Subcutaneous abdominal adipose tissue (tissue), 5 donors: ENCODE results near the gene MROH8.

Experiments
- H3K27ac ChIP-seq: one replicate; pipeline ENCODE4 v1.7.0; 2013; ENCODE audit warnings: low read depth, mild to moderate bottlenecking, inconsistent platforms, low read length, moderate library complexity
- H3K27me3 ChIP-seq, 5 donors: one replicate each; pipeline ENCODE4 v1.7.0; 2013; ENCODE audit warnings: low read length in 5 of 5, inconsistent platforms in 1 of 5; ENCODE audit not compliant: control insufficient read depth in 5 of 5, insufficient read depth in 4 of 5
- H3K36me3 ChIP-seq, 5 donors: one replicate each; pipeline ENCODE4 v1.7.0; 2013; ENCODE audit warnings: low read length in 5 of 5; ENCODE audit not compliant: control insufficient read depth in 5 of 5, insufficient read depth in 5 of 5
- H3K4me1 ChIP-seq, 5 donors: one replicate each; pipeline ENCODE4 v1.7.0; 2013; ENCODE audit warnings: low read length in 5 of 5, mild to moderate bottlenecking in 3 of 5, moderate library complexity in 1 of 5; ENCODE audit not compliant: control insufficient read depth in 5 of 5, insufficient read depth in 5 of 5
- H3K4me3 ChIP-seq, 5 donors: one replicate each; pipeline ENCODE4 v1.7.0; 2013; ENCODE audit warnings: low read length in 5 of 5, low read depth in 1 of 5
- H3K9ac ChIP-seq, 5 donors: one replicate each; pipeline ENCODE4 v1.7.0; 2013; ENCODE audit warnings: low read length in 5 of 5, mild to moderate bottlenecking in 4 of 5, moderate library complexity in 3 of 5
- H3K9me3 ChIP-seq, 5 donors: one replicate each; pipeline ENCODE4 v1.7.0; 2013; ENCODE audit warnings: low read length in 5 of 5; ENCODE audit not compliant: control insufficient read depth in 5 of 5
- donor health status: healthy.
- donor health status: healthy.
- donor health status: healthy.
- donor health status: healthy.
- donor health status: healthy.

The MROH8 gene

DNA sequence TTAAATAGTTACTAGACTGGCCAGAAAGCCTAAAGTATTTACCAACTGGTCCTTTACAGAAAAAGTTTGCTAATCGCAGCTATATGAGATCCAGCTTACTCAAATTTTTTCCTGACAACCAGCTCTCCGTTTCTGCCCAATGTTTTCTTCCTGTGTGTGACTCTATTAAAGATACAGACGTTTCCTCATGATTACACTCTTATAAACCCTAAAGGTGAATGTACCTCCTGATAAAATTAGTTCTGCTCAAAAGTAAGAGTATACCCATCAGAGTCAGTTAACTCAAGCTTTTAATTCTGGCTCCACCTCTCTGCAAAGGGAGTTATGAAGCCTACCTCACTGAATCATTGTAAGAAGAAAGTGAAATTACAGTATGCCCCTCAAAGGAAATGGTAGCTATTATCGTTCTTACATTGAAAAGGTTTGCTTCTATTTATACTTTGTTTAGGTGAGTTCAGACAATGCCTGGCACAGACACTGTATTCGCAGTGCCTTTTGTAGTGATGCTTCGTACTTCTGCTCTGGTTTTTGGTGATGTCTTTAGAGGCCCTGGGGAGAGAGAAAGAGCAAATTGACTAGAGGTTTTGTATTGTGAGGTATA is 10.2 kb upstream of the MROH8 start:
- Histone ChIP-seq H3K9ac (peak overlapping the region in 2 of 5 donors; percentile 26 to 30), H3K9me3 (no peaks in the 10 kb centered on the region), H3K36me3 (peaks cover 17 to 37% (median 22%) of the 10 kb centered on the region in 5 donors), H3K4me3 (no peak overlapping the region), H3K4me1 (peaks cover 0 to 44% (median 21%) of the 10 kb centered on the region in 5 donors), H3K27ac (no peak overlapping the region), H3K27me3 (no peaks in the 10 kb centered on the region)

DNA sequence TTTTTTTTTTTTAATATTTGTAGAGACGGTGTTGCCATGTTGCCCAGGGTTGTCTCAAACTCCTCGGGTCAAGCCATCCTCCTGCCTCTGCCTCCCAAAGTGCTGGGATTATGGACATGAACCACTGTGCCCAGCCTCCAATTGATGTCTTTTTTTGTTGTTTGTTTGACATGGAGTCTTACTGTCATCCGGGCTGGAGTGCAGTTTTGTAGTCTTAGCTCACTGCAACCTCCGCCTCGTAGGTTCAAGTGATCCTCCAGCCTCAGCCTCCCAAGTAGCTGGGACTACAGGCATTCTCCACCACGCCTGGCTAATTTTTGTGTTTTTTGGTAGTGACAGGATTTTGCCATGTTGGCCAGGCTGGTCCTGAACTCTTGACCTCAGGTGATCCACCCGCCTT is 9.4 kb upstream of the MROH8 start:
- no peak overlapping the region for H3K4me3 ChIP-seq
- no peaks in the 10 kb centered on the region for H3K27me3 ChIP-seq
- no peaks in the 10 kb centered on the region for H3K9me3 ChIP-seq
- H3K9ac ChIP-seq, result no peak overlapping the region
- H3K27ac ChIP-seq, result no peak overlapping the region
- H3K4me1 ChIP-seq, result peaks cover 0 to 44% (median 21%) of the 10 kb centered on the region in 5 donors
- H3K36me3 ChIP-seq, result peaks cover 17 to 45% (median 26%) of the 10 kb centered on the region in 5 donors

DNA sequence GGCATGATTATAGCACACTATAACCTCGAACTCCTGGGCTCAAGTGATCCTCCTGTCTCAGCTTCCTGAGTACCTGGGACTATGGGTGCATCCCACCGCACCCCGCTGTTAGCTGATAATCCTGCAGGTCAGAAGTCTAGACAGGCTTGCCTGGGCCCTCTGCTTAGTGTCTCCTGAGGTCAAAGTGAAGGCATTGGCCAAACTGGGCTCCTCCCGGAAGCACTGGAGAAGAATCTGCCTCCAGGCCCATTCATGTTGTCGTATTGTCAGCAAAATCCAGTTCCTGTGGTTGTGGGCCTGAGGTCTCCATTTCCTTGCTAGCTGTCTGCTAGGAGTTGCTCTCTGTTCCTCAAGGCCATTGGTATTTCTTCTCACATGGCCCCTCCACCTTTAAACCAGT is 6.3 kb upstream of the MROH8 start:
- peaks cover under 1 to 37% (median 16%) of the 10 kb centered on the region in 5 donors for H3K4me1 ChIP-seq
- H3K36me3 ChIP-seq, result peaks cover 17 to 47% (median 30%) of the 10 kb centered on the region in 5 donors
- H3K27me3 ChIP-seq, result no peaks in the 10 kb centered on the region
- no peaks in the 10 kb centered on the region for H3K9me3 ChIP-seq
- H3K27ac ChIP-seq, result no peak overlapping the region
- H3K9ac ChIP-seq, result no peak overlapping the region
- no peak overlapping the region for H3K4me3 ChIP-seq

DNA sequence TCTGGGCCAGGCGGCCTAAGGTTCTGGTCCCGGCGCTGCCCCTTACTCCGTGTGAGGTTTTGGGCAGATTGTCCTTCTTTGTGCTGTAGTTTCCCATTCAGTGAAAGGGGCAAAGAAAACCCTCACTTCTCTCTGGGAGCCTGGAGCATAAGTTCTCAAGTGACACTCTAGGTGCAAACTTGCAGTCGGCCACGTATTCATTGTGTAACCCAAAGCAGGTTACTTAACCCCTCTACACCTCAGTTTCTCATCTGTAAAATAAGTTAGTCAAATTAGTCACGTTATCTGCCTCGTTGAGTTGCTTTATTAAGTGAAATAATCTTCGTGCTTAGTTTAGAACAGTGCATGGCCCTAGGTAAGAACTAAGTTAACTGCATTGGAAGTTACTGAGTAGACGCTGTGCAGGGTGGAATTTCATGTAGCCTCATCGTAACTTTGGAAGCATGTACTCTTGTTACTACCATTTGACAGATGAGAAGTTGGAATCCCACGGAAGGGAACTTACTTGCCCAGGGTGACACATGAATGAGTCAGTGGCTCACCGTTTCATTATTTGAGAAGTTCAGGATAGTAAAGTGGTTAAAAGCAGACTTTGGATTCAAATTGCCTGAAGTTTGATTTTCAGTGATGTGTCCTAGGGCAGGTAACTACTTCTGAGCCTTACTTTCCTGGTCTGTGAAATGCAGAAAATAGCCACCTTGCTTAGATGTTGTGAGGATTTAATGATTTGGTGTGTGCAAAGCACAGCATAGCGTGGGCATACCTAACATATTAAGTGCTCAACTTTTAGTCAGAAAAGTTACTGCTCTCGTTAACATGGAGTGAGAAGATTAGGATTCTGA is 556 bp upstream of the MROH8 start:
- peaks cover 3 to 16% (median 11%) of the 10 kb centered on the region in 5 donors for H3K36me3 ChIP-seq
- H3K9me3 ChIP-seq, result no peaks in the 10 kb centered on the region
- H3K27ac ChIP-seq, result peak overlapping the region; percentile 99

DNA sequence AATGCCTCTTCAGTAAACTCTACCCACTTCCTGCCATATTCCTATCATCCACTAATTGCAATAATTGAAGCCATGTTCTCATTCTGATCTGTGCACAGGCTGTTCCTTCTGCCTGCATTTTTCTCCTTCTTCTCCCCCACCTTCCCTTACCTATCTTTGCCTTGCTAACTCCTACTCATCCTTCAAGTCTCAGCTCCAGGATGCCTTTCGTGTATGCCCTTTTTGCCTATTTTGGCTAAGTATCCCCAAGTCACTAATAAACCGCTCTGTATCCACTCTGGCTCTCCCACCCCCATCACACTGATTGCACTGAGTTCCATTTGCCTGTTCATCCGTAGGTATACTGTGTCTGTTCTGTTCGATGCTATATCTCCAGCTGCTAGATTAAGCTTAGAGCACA is 6.5 kb downstream of the MROH8 start:
- no peak overlapping the region for H3K27ac ChIP-seq

More for the DNA sequence above, 556 bp upstream of the MROH8 start:
- H3K4me3 ChIP-seq, result peak overlapping the region; percentile 78 to 91 (median 88)
- peak overlapping the region; percentile 86 to 99 (median 97) for H3K9ac ChIP-seq
- H3K4me1 ChIP-seq, result peaks cover 8 to 31% (median 25%) of the 10 kb centered on the region in 5 donors
- H3K27me3 ChIP-seq, result no peaks in the 10 kb centered on the region

DNA sequence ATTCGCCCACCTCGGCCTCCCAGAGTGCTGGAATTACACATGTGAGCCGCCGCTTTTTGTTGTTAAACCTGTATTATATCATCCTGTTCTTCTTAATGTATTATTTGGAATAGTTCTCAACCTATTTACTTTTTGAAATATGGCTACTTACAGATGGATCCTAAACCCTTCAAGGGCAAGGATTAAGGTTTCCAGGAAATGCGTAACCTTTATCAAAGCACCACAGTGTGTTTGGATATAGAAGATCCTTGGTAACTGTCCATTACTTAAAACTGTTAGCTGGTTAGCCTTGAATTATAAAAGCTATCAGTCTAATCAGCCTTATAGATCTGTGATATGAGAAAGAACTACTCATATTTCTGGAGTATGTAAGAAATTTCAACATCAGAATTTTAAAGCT is 12.5 kb downstream of the MROH8 start:
- Histone ChIP-seq H3K27ac (no peak overlapping the region), H3K4me3 (no peak overlapping the region), H3K9ac (no peak overlapping the region), H3K9me3 (no peaks in the 10 kb centered on the region), H3K27me3 (no peaks in the 10 kb centered on the region), H3K4me1 (no peaks in the 10 kb centered on the region), H3K36me3 (peaks cover 4 to 20% (median 14%) of the 10 kb centered on the region in 5 donors)

More for the DNA sequence above, 6.5 kb downstream of the MROH8 start:
- Histone ChIP-seq H3K9me3 (no peaks in the 10 kb centered on the region), H3K36me3 (peaks cover 0 to 8% (median 2%) of the 10 kb centered on the region in 5 donors), H3K9ac (no peak overlapping the region), H3K4me1 (peaks cover 0 to 6% (median 2%) of the 10 kb centered on the region in 5 donors), H3K4me3 (no peak overlapping the region), H3K27me3 (no peaks in the 10 kb centered on the region)

DNA sequence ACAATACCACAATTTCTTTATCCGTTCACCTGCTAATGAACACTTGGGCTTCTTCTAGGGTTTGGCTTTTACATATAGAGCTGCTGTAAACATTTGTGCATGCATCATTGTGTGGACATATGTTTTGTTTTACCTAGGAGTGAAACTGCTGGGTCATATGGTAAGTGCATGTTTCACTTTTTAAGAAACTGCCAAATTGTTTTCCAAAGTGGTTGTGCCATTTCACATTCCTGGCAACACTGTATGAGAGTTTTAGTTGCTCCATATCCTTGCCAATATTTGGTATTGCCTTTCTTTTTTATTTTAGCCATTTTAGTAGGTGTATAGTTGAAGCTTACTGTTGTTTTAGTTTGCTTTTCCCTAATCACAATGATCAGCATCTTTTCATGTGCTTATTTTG is 14.3 kb downstream of the MROH8 start:
- Histone ChIP-seq H3K27me3 (no peaks in the 10 kb centered on the region), H3K27ac (no peak overlapping the region), H3K9me3 (no peaks in the 10 kb centered on the region), H3K36me3 (peaks cover 4 to 20% (median 8%) of the 10 kb centered on the region in 5 donors), H3K4me1 (no peaks in the 10 kb centered on the region), H3K9ac (no peak overlapping the region), H3K4me3 (no peak overlapping the region)

DNA sequence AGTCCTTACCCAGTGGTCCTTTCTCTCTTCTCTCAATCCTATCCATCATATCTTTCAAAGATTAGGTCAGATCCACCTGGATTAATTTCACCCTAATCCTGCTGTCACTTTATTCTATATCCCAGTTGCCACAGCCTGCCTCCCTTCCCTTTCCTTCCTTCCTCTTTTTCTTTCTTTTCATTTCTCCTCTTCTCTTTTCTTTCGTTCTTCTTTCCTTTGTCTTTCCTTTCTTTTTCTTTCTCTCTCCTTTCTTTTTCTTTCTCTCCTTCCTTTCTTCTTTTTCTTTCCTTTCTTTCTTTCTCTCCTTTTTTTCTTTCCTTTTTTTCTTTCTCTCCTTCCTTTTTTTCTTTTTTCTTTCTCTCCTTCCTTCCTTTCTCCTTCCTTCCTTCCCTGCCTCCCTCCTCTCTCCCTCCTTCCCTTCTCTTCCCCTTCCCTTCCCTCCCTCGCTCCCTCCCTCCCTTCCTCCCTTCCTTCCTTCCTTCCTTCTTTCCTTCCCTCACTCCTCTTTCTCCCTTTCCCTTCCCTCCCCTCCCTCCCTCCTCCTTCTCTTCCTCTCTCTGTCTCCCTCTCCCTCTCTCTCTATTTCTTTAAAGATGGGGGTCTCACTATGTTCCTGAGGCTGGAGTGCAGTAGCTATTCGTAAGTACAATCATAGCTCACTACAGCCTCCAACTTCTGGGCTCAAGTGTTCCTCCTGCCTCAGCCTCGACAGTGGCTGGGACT is 15.4 kb downstream of the MROH8 start:
- no peak overlapping the region for H3K4me3 ChIP-seq
- H3K36me3 ChIP-seq, result peaks cover 4 to 20% (median 8%) of the 10 kb centered on the region in 5 donors
- no peak overlapping the region for H3K27ac ChIP-seq
- no peaks in the 10 kb centered on the region for H3K4me1 ChIP-seq
- no peak overlapping the region for H3K9ac ChIP-seq
- H3K27me3 ChIP-seq, result no peaks in the 10 kb centered on the region
- H3K9me3 ChIP-seq, result no peaks in the 10 kb centered on the region

DNA sequence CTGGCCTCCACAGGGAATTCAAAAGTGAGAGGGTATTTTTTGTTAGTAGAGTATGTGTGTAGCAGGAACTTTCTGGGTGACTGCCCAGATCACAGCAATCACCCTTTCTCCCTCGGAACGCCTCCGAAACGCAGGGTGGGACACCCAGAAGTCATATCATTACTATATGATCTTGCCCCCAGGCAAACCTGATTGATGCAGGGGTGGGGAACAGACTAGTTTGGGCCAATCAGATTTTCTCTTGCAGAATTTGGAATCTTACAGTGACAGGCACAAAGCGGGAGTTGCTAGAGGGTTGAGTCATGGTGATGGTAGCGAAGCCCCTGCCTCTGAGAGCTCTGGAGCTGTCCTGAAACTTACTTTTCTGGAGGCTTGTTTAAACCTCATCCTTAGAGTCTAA is 16.7 kb downstream of the MROH8 start:
- no peaks in the 10 kb centered on the region for H3K27me3 ChIP-seq

More for the DNA sequence above, 16.7 kb downstream of the MROH8 start:
- H3K9me3 ChIP-seq, result no peaks in the 10 kb centered on the region
- H3K9ac ChIP-seq, result no peak overlapping the region
- no peak overlapping the region for H3K27ac ChIP-seq
- no peak overlapping the region for H3K4me3 ChIP-seq
- H3K4me1 ChIP-seq, result no peaks in the 10 kb centered on the region
- H3K36me3 ChIP-seq, result peaks cover 4 to 19% (median 6%) of the 10 kb centered on the region in 5 donors
